ENCODE data around the gene SLC12A7. TPM values are rescaled to one million over a fixed set of nuclear protein-coding genes. Genes with fewer than 3 reads are reported as not detected.

Gene SLC12A7
- total RNA-seq, 1 experiment from 2014 or later, result 28.1 TPM

DNA sequence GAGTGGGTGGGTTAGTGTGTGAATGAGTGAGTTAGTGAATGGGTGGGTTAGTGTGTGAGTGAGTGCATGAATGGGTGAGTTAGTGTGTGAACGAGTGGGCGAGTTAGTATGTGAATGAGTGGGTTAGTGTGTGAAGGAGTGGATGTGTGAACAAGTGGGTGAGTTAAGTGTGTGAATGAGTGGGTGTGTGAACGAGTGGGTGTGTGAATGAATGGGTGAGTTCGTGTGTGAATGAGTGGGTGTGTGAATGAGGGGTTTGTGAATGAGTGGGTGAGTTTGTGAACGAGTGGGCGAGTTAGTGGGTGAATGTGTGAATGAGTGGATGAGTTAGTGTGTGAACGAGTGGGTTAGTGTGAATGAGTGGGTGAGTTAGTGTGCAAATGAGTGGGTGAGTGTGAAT lies 69.2 kb downstream of the SLC12A7 start:
- DNase-seq (ENCODE audit: low spot score) (no peak), ATAC-seq (no peak)
- TF ChIP-seq GRHL2 (CRISPR knock-in tag; IDR thresholded peaks at IDR 0.05; ENCODE audit: insufficient replicate concordance, severe bottlenecking) (no peak), RORB (CRISPR knock-in tag; IDR thresholded peaks at IDR 0.05) (no peak), E2F1 (CRISPR knock-in tag; IDR thresholded peaks at IDR 0.05) (no peak), JUN (CRISPR knock-in tag; IDR thresholded peaks at IDR 0.05) (no peak), CTCF (IDR thresholded peaks at IDR 0.05) (no peak), ZNF671 (CRISPR knock-in tag; IDR thresholded peaks at IDR 0.05) (no peak), ZNF219 (CRISPR knock-in tag; IDR thresholded peaks at IDR 0.05; ENCODE audit: borderline replicate concordance) (no peak), TCF7 (CRISPR knock-in tag; IDR thresholded peaks at IDR 0.05; ENCODE audit: low read depth) (no peak), HMGA2 (CRISPR knock-in tag; IDR thresholded peaks at IDR 0.05) (no peak), CREM (CRISPR knock-in tag; IDR thresholded peaks at IDR 0.05) (no peak), GABPB1 (CRISPR knock-in tag; IDR thresholded peaks at IDR 0.05) (no peak), NFATC4 (CRISPR knock-in tag; IDR thresholded peaks at IDR 0.05) (no peak)
- TF ChIP-seq, protein P1, sequence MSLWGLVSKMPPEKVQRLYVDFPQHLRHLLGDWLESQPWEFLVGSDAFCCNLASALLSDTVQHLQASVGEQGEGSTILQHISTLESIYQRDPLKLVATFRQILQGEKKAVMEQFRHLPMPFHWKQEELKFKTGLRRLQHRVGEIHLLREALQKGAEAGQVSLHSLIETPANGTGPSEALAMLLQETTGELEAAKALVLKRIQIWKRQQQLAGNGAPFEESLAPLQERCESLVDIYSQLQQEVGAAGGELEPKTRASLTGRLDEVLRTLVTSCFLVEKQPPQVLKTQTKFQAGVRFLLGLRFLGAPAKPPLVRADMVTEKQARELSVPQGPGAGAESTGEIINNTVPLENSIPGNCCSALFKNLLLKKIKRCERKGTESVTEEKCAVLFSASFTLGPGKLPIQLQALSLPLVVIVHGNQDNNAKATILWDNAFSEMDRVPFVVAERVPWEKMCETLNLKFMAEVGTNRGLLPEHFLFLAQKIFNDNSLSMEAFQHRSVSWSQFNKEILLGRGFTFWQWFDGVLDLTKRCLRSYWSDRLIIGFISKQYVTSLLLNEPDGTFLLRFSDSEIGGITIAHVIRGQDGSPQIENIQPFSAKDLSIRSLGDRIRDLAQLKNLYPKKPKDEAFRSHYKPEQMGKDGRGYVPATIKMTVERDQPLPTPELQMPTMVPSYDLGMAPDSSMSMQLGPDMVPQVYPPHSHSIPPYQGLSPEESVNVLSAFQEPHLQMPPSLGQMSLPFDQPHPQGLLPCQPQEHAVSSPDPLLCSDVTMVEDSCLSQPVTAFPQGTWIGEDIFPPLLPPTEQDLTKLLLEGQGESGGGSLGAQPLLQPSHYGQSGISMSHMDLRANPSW (CRISPR knock-in tag; conservative IDR thresholded peaks at IDR 0.05; ENCODE audit: low read depth), result no peak
- TF ChIP-seq, protein P2, sequence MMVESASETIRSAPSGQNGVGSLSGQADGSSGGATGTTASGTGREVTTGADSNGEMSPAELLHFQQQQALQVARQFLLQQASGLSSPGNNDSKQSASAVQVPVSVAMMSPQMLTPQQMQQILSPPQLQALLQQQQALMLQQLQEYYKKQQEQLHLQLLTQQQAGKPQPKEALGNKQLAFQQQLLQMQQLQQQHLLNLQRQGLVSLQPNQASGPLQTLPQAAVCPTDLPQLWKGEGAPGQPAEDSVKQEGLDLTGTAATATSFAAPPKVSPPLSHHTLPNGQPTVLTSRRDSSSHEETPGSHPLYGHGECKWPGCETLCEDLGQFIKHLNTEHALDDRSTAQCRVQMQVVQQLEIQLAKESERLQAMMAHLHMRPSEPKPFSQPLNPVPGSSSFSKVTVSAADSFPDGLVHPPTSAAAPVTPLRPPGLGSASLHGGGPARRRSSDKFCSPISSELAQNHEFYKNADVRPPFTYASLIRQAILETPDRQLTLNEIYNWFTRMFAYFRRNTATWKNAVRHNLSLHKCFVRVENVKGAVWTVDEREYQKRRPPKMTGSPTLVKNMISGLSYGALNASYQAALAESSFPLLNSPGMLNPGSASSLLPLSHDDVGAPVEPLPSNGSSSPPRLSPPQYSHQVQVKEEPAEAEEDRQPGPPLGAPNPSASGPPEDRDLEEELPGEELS (CRISPR knock-in tag; IDR thresholded peaks at IDR 0.05), result no peak
- peaks cover 4% of the 10 kb centered on the region; the same call in 1 of the 2 replicates for H3K4me1 Mint-ChIP-seq
- H3K27ac Mint-ChIP-seq, result no peak overlapping the region
- ChIA-PET POLR2A (no interaction called here), CTCF (no interaction called here)
- H3K27me3 Mint-ChIP-seq (ENCODE audit: low read depth), result peaks cover 10% of the 10 kb centered on the region; the same call in 1 of the 2 replicates
- no peak overlapping the region for H3K4me3 Mint-ChIP-seq
- peaks cover 73% of the 10 kb centered on the region for H3K36me3 Mint-ChIP-seq
- peaks cover 80% of the 10 kb centered on the region for H3K9me3 Mint-ChIP-seq

GRCh38 chr5:1041225-1042143 lies 70.4 kb downstream of the SLC12A7 start:
- DNase-seq (ENCODE audit: low spot score) (no peak), ATAC-seq (no peak)
- H3K36me3 Mint-ChIP-seq, result peaks cover 73% of the 10 kb centered on the region
- peaks cover 10% of the 10 kb centered on the region; the same call in 1 of the 2 replicates for H3K27me3 Mint-ChIP-seq (ENCODE audit: low read depth)
- H3K4me1 Mint-ChIP-seq, result peaks cover 4% of the 10 kb centered on the region; the same call in 1 of the 2 replicates
- no peak overlapping the region for H3K27ac Mint-ChIP-seq
- ChIA-PET CTCF (no interaction called here), POLR2A (no interaction called here)
- H3K4me3 Mint-ChIP-seq, result no peak overlapping the region
- H3K9me3 Mint-ChIP-seq, result peaks cover 68% of the 10 kb centered on the region
- no peak for TF ChIP-seq PRRX2 (CRISPR knock-in tag; IDR thresholded peaks at IDR 0.05)
- TF ChIP-seq, protein P3, sequence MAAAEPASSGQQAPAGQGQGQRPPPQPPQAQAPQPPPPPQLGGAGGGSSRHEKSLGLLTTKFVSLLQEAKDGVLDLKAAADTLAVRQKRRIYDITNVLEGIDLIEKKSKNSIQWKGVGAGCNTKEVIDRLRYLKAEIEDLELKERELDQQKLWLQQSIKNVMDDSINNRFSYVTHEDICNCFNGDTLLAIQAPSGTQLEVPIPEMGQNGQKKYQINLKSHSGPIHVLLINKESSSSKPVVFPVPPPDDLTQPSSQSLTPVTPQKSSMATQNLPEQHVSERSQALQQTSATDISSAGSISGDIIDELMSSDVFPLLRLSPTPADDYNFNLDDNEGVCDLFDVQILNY (CRISPR knock-in tag; IDR thresholded peaks at IDR 0.05), result no peak
- TF ChIP-seq, protein P4, sequence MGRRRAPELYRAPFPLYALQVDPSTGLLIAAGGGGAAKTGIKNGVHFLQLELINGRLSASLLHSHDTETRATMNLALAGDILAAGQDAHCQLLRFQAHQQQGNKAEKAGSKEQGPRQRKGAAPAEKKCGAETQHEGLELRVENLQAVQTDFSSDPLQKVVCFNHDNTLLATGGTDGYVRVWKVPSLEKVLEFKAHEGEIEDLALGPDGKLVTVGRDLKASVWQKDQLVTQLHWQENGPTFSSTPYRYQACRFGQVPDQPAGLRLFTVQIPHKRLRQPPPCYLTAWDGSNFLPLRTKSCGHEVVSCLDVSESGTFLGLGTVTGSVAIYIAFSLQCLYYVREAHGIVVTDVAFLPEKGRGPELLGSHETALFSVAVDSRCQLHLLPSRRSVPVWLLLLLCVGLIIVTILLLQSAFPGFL (CRISPR knock-in tag; IDR thresholded peaks at IDR 0.05; ENCODE audit: borderline replicate concordance), result no peak
- TF ChIP-seq, protein P5, sequence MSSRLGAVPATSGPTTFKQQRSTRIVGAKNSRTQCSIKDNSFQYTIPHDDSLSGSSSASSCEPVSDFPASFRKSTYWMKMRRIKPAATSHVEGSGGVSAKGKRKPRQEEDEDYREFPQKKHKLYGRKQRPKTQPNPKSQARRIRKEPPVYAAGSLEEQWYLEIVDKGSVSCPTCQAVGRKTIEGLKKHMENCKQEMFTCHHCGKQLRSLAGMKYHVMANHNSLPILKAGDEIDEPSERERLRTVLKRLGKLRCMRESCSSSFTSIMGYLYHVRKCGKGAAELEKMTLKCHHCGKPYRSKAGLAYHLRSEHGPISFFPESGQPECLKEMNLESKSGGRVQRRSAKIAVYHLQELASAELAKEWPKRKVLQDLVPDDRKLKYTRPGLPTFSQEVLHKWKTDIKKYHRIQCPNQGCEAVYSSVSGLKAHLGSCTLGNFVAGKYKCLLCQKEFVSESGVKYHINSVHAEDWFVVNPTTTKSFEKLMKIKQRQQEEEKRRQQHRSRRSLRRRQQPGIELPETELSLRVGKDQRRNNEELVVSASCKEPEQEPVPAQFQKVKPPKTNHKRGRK (CRISPR knock-in tag; IDR thresholded peaks at IDR 0.05; ENCODE audit: borderline replicate concordance), result no peak
- no peak for TF ChIP-seq USF1 (CRISPR knock-in tag; IDR thresholded peaks at IDR 0.05)
- no peak for TF ChIP-seq ZNF121 (CRISPR knock-in tag; IDR thresholded peaks at IDR 0.05)
- TF ChIP-seq GTF2I (CRISPR knock-in tag; conservative IDR thresholded peaks at IDR 0.05), result no peak
